Heart left ventricle (tissue), 16 donors: Measurements from ENCODE around the gene CTU1. TPM values are rescaled to one million over a fixed set of nuclear protein-coding genes. Genes with fewer than 3 reads are reported as not detected.

Experiments
- ATAC-seq, 4 donors: fragments of 200-7000 bp; cut with Tn5 transposase; one replicate each; pipeline ENCODE4 v1.9.1; 2020 to 2022; ENCODE audit warnings: moderate library complexity in 4 of 4, mild to moderate bottlenecking in 3 of 4, moderate number of reproducible peaks in 1 of 4
- DNase-seq, 5 donors: peaks; one replicate each; pipeline ENCODE4 v3.0.0-alpha.2; 2020
- H3K27ac ChIP-seq, 12 donors: fragments of 200-600 bp; sonication (generic) in 4 of 12; one replicate each; pipeline versions ENCODE4 v1.5.0 to v1.8.0; 2016 to 2022; ENCODE audit warnings: mild to moderate bottlenecking in 2 of 12
- H3K27me3 ChIP-seq, 9 donors: fragments of 200-600 bp; sonication (generic) in 2 of 9; one replicate each; pipeline versions ENCODE4 v1.5.1 to v1.8.0; 2016 to 2022; ENCODE audit warnings: mild to moderate bottlenecking in 3 of 9
- H3K36me3 ChIP-seq, 9 donors: fragments of 200-600 bp; sonication (generic) in 2 of 9; one replicate each; pipeline versions ENCODE4 v1.5.0 to v1.8.0; 2018 to 2022; ENCODE audit warnings: mild to moderate bottlenecking in 2 of 9
- H3K4me1 ChIP-seq, 12 donors: fragments of 200-600 bp; sonication (generic) in 4 of 12; one replicate each; pipeline versions ENCODE4 v1.5.0 to v1.8.0; 2016 to 2022; ENCODE audit warnings: mild to moderate bottlenecking in 3 of 12
- H3K4me3 ChIP-seq, 12 donors: fragments of 200-600 bp; sonication (generic) in 4 of 12; one replicate each; pipeline versions ENCODE4 v1.5.0 to v1.8.0; 2017 to 2022; ENCODE audit warnings: mild to moderate bottlenecking in 9 of 12, moderate library complexity in 4 of 12
- H3K9me3 ChIP-seq, 12 donors: fragments of 200-600 bp; sonication (generic) in 4 of 12; one replicate each; pipeline versions ENCODE4 v1.5.0 to v1.8.0; 2016 to 2022; ENCODE audit warnings: mild to moderate bottlenecking in 1 of 12
- CTCF ChIP-seq, 12 donors: fragments of 200-600 bp; sonication (generic) in 4 of 12; IDR thresholded peaks; one replicate each; pipeline versions ENCODE4 v1.5.0 to v1.8.0; 2018 to 2022; ENCODE audit warnings: antibody characterized with exemption in 12 of 12, mild to moderate bottlenecking in 5 of 12
- POLR2A ChIP-seq, 2 donors: fragments of 450-650 bp; IDR thresholded peaks; one replicate each; pipeline ENCODE4 v1.6.1; 2017; ENCODE audit warnings: antibody characterized with exemption in 2 of 2, mild to moderate bottlenecking in 2 of 2, moderate library complexity in 2 of 2
- WGBS, 4 donors: extraction: QIAGEN DNeasy Blood & Tissue Kit in 2 of 4; methylation state at CpG; one replicate each; pipeline versions ENCODE4 v1.1.5 to v1.1.7; 2013 to 2018; 5-methylcytosine and 5-hydroxymethylcytosine counted together
- intact Hi-C, 10 donors: fragments of 100-400 bp; cut with DNase I; formaldehyde crosslinking; loops; one replicate each; pipeline versions ENCODE4 v1.11.1 to v1.14.2; 2022
- polyA plus RNA-seq, 2 donors: library from polyadenylated mRNA; stranded (reverse); fragments of 200-250 nt; gene quantifications; one replicate each; pipeline ENCODE4 v1.2.3, GENCODE V29; 2013
- total RNA-seq, 9 donors: library from RNA; depleted of rRNA in 2 of 9; stranded (reverse); fragments of >200 nt in 2 of 9; fragmentation: NEBNext Ultra II Directional in 3 of 9; extraction: Animal tissue kit (Norgen Biotek cat#: 25700) in 3 of 9; gene quantifications; one replicate each; pipeline versions ENCODE4 v1.1.0 to v1.2.4, GENCODE V29; 2016 to 2023
- donor health status: ischemic (EF 13 %, LVEDD 7.1; RV severe dilation, severe dysfunction).
- donor health status: healthy with polysubstance abuse.
- donor health status: DM: no; HTN: yes; CAD: no.
- donor health status: DM: no; HTN: no; CAD: no.
- donor health status: ischemic (EF 25% LVEDD 6.9; RV normal size, moderate dysfunction).
- donor health status: ischemic (EF 25% LVEDD 5.7; RV mildly dilated, moderate dysfunction).
- donor health status: healthy.
- donor health status: DM: yes; HTN: yes; CAD: no.
- donor health status: ischemic (EF 35%, LVEDD 5.7; RV mildly dilated, moderate dysfunction).
- donor health status: nonischemic (EF 11% LVEDD 7.7; RV severe dilation, severe dysfunction).
- donor health status: DM: yes; HTN: yes; CAD: no.
- donor health status: PGD.
- donor health status: ischemic (EF 29% LVEDD 5.4; RV normal size, mild dysfunction).
- donor health status: nonischemic (EF 23%, LVEDD 6.1; RV moderate dilation, normal function).

The CTU1 gene
- total and polyA plus RNA-seq, 11 donors = 1.4 to 11.2 (median 3.9) TPM

GRCh38 chr19:51124216-51124615, 16.0 kb upstream of the CTU1 start:
- H3K27ac ChIP-seq = peak overlapping the region in 6 of 12 donors; percentile 3 to 95 (median 34)

GRCh38 chr19:51123802-51124201, 15.6 kb upstream of the CTU1 start:
- ATAC-seq = no peak
- peaks cover 0 to 6% (median 0%) of the 10 kb centered on the region in 9 donors for H3K36me3 ChIP-seq
- no peak for DNase-seq
- peaks cover 0 to 27% (median 0%) of the 10 kb centered on the region in 9 donors for H3K27me3 ChIP-seq
- H3K27ac ChIP-seq = peak overlapping the region in 3 of 12 donors; percentile 19 to 95 (median 24)
- intact Hi-C loops = no loop called here
- 68 to 77% (median 69%) methylated on average over 9 of the region's 9 CpGs for WGBS, 4 donors
- peaks cover 0 to 85% (median 0%) of the 10 kb centered on the region in 12 donors for H3K4me1 ChIP-seq
- H3K4me3 ChIP-seq = peak overlapping the region in 1 of 12 donors; percentile 43
- H3K9me3 ChIP-seq = no peaks in the 10 kb centered on the region
- TF ChIP-seq CTCF (IDR thresholded peaks at IDR 0.05) (no peak), POLR2A (IDR thresholded peaks at IDR 0.05) (no peak)

More at GRCh38 chr19:51124216-51124615, 16.0 kb upstream of the CTU1 start:
- no peaks in the 10 kb centered on the region for H3K9me3 ChIP-seq
- 77 to 86% (median 80%) methylated on average over 8 to 9 of the region's 9 CpGs for WGBS, 4 donors
- TF ChIP-seq CTCF (IDR thresholded peaks at IDR 0.05) = no peak
- TF ChIP-seq POLR2A (IDR thresholded peaks at IDR 0.05) = no peak
- peak overlapping the region in 1 of 12 donors; percentile 43 for H3K4me3 ChIP-seq
- ATAC-seq (no peak), DNase-seq (no peak)
- H3K27me3 ChIP-seq = peaks cover 0 to 27% (median 0%) of the 10 kb centered on the region in 9 donors
- peaks cover 0 to 6% (median 0%) of the 10 kb centered on the region in 9 donors for H3K36me3 ChIP-seq
- H3K4me1 ChIP-seq = peaks cover 0 to 88% (median 0%) of the 10 kb centered on the region in 12 donors
- intact Hi-C loops = no loop called here

GRCh38 chr19:51123381-51123800, 15.2 kb upstream of the CTU1 start:
- H3K36me3 ChIP-seq = peaks cover 0 to 5% (median 0%) of the 10 kb centered on the region in 9 donors
- H3K27me3 ChIP-seq = peaks cover 0 to 27% (median 0%) of the 10 kb centered on the region in 9 donors
- DNase-seq (peak in 1 of 5 donors; percentile 52), ATAC-seq (peak in 2 of 4 donors; percentile 14 to 30)
- no peaks in the 10 kb centered on the region for H3K9me3 ChIP-seq
- peak overlapping the region in 1 of 12 donors; percentile 43 for H3K4me3 ChIP-seq
- peak overlapping the region in 6 of 12 donors; percentile 3 to 95 (median 35) for H3K27ac ChIP-seq
- intact Hi-C loops = no loop called here
- H3K4me1 ChIP-seq = peaks cover 0 to 81% (median 0%) of the 10 kb centered on the region in 12 donors
- WGBS, 4 donors = 55 to 70% (median 64%) methylated on average over 6 of the region's 6 CpGs
- TF ChIP-seq POLR2A (IDR thresholded peaks at IDR 0.05) = no peak
- TF ChIP-seq CTCF (IDR thresholded peaks at IDR 0.05) = no peak

GRCh38 chr19:51122112-51122981, 14.1 kb upstream of the CTU1 start:
- WGBS, 4 donors = 69 to 75% (median 70%) methylated on average over 22 of the region's 22 CpGs
- intact Hi-C loops = no loop called here
- peak in 1 of 2 donors; percentile 14 for TF ChIP-seq POLR2A (IDR thresholded peaks at IDR 0.05)
- no peak for TF ChIP-seq CTCF (IDR thresholded peaks at IDR 0.05)
- Histone ChIP-seq H3K36me3 (no peaks in the 10 kb centered on the region), H3K4me1 (peaks cover 0 to 71% (median 0%) of the 10 kb centered on the region in 12 donors), H3K27me3 (peaks cover 0 to 27% (median 3%) of the 10 kb centered on the region in 9 donors), H3K27ac (peak overlapping the region in 7 of 12 donors; percentile 3 to 95 (median 34)), H3K4me3 (peak overlapping the region in 1 of 12 donors; percentile 43), H3K9me3 (no peaks in the 10 kb centered on the region)
- ATAC-seq = peak in 2 of 4 donors; percentile 20 to 35
- peak in 1 of 5 donors; percentile 42 for DNase-seq
